ENCODE data around the gene APCDD1. TPM values are rescaled to one million over a fixed set of nuclear protein-coding genes. Genes with fewer than 3 reads are reported as not detected.

Gene APCDD1
- total RNA-seq, 1 experiment from 2014 or later, result not detected

DNA sequence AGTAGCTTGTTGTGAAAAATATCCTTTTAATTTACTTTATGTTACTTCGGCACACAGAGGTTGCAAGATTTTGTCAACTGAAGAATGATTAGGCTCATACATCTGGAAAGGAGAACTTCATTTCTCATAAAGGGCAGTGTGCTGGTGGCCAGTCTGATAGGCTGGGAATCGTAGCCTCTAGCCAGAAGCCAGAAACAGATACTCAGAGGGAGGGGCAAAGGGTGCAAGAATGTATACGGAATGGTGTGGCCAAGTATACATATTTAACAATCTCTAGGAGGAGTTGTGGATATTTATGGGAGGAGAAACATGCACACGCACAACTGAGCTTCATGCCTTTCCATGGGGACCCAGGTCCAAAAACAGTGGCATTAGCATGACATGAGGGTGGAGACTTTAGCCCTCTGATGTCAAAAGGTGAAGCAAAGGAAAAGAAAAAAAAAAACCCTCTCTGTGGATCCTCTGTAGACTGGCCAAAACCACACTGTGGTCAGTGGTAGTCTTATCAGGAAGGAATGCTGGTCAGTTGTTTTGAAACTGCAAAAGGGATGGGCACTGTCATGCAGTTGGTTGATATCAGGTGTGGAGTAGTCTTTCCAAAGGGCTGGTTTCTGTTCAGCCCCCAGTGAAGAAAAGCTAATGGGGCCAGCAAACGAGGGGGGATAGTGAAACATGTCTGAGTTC lies 34.9 kb upstream of the APCDD1 start:
- H3K27ac ChIP-seq (ENCODE audit: low read depth, low read length), result no peak overlapping the region
- no peak for TF ChIP-seq ZFX (IDR thresholded peaks at IDR 0.05)
- no peak for TF ChIP-seq ZBTB33 (IDR thresholded peaks at IDR 0.05; ENCODE audit: extremely low read depth, insufficient replicate concordance, low read length)
- TF ChIP-seq SP1 (IDR thresholded peaks at IDR 0.05; ENCODE audit: low read depth), result no peak
- TF ChIP-seq TCF7L2 (IDR thresholded peaks at IDR 0.05; ENCODE audit: borderline replicate concordance, extremely low read depth, insufficient read depth, insufficient read length), result no peak
- no peak for TF ChIP-seq EZH2phosphoT487 (IDR thresholded peaks at IDR 0.05; ENCODE audit: borderline replicate concordance)
- TF ChIP-seq JUND (IDR thresholded peaks at IDR 0.05), result no peak
- TF ChIP-seq FOSL1 (IDR thresholded peaks at IDR 0.05; ENCODE audit: low read depth), result no peak
- TF ChIP-seq CEBPB (IDR thresholded peaks at IDR 0.05; ENCODE audit: low read depth), result no peak
- TF ChIP-seq, protein P1, sequence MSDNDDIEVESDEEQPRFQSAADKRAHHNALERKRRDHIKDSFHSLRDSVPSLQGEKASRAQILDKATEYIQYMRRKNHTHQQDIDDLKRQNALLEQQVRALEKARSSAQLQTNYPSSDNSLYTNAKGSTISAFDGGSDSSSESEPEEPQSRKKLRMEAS (IDR thresholded peaks at IDR 0.05), result no peak
- TF ChIP-seq EGR1 (IDR thresholded peaks at IDR 0.05; ENCODE audit: low read depth), result no peak
- no peak for TF ChIP-seq RAD21 (IDR thresholded peaks at IDR 0.05; ENCODE audit: low read depth)
- TF ChIP-seq YY1 (IDR thresholded peaks at IDR 0.05; ENCODE audit: extremely low read depth, insufficient replicate concordance, low read depth, low read length), result no peak
- no peak for TF ChIP-seq POLR2A (IDR thresholded peaks at IDR 0.05; ENCODE audit: borderline replicate concordance, extremely low read depth, insufficient read depth, insufficient read length)
- no peak for TF ChIP-seq CTCF (IDR thresholded peaks at IDR 0.05 in 2 of 3, conservative IDR thresholded peaks at IDR 0.05 in 1 of 3; ENCODE audit: borderline replicate concordance in 1 of 3, insufficient read depth in 1 of 3, low read depth in 2 of 3, low read length in 2 of 3)
- no peak for TF ChIP-seq ELF1 (IDR thresholded peaks at IDR 0.05; ENCODE audit: borderline replicate concordance, low read depth)
- peaks cover 0 to 5% of the 10 kb centered on the region in 2 experiments; a peak in 1 of 4 replicates for H3K4me1 ChIP-seq (ENCODE audit: control insufficient read depth in 1 of 2, insufficient read depth in 2 of 2, low read length in 2 of 2)
- BruUV-seq (replicated peaks), result no TSS peak
- no peaks in the 10 kb centered on the region for H3K36me3 ChIP-seq (ENCODE audit: control insufficient read depth in 1 of 2, insufficient read depth in 2 of 2, low read length in 2 of 2)
- no peaks in the 10 kb centered on the region for H3K9me2 ChIP-seq (ENCODE audit: insufficient read depth)
- CTCF ChIA-PET, result no interaction called here
- H3K9ac ChIP-seq (ENCODE audit: low read length), result no peak overlapping the region
- no peak overlapping the region for H2AFZ ChIP-seq (ENCODE audit: low read depth, low read length, poor library complexity, severe bottlenecking)
- RAD21 ChIA-PET (ENCODE audit: low non-redundant PET in 1 of 2, low total read pairs in 2 of 2, uncharacterized antibody in 2 of 2, unreplicated experiment in 2 of 2), result no interaction called here
- H3K79me2 ChIP-seq (ENCODE audit: insufficient read depth, low read length), result no peaks in the 10 kb centered on the region
- H3K4me2 ChIP-seq (ENCODE audit: low read length), result no peak overlapping the region
- intact Hi-C loops (cut with micrococcal nuclease), result no loop called here
- no peaks in the 10 kb centered on the region for H3K9me3 ChIP-seq (ENCODE audit: control insufficient read depth in 1 of 2, insufficient read depth in 1 of 2, low read depth in 1 of 2, low read length in 2 of 2)
- ATAC-seq (no peak), DNase-seq (ENCODE audit: low read depth, low spot score) (no peak)
- no peaks in the 10 kb centered on the region for H3K27me3 ChIP-seq (ENCODE audit: insufficient read depth, low read length)
- H3K4me3 ChIP-seq (replicated peaks in 1 of 2; ENCODE audit: low read depth in 1 of 2, low read length in 2 of 2), result no peak overlapping the region
- H4K20me1 ChIP-seq (ENCODE audit: insufficient read depth), result no peaks in the 10 kb centered on the region
- POLR2A ChIA-PET, result no interaction called here
